NCI-H82 treated with DMSO at 0.1 percent for 48 hours (cell line): ENCODE measurements around the gene AGRN.
"Not testable (repeated sequence)": the region's sequence is repeated elsewhere in the genome, so short reads cannot be mapped to it uniquely, and the experiment has no call there.

Experiments
- DNase-seq: peaks from one replicate; lab custom pipeline; 2025; ENCODE audit not compliant: unreplicated experiment; lab: John Stamatoyannopoulos, UW

AGRN gene

GRCh38 chr1:1090424-1091343, 70.8 kb downstream of the AGRN start:
- no peak for DNase-seq

GRCh38 chr1:1091344-1092148, 71.6 kb downstream of the AGRN start:
- no peak for DNase-seq

- no peak for DNase-seq
Observed at GRCh38 chr1:1092149-1092855, 72.4 kb downstream of the AGRN start.

GRCh38 chr1:1092894-1093609, 73.1 kb downstream of the AGRN start:
- DNase-seq = no peak

- no peak for DNase-seq
Observed at GRCh38 chr1:1093610-1093943, 73.7 kb downstream of the AGRN start.

- no peak for DNase-seq
Observed at GRCh38 chr1:1094981-1095380, 75.1 kb downstream of the AGRN start.

- DNase-seq = not testable (repeated sequence)
Observed at GRCh38 chr1:1096136-1096535, 76.2 kb downstream of the AGRN start.

- DNase-seq = no peak
Observed at GRCh38 chr1:1098681-1099421, 78.9 kb downstream of the AGRN start.

- no peak for DNase-seq
Observed at GRCh38 chr1:1099506-1100183, 79.7 kb downstream of the AGRN start.

- DNase-seq = no peak
Observed at GRCh38 chr1:1100296-1100695, 80.4 kb downstream of the AGRN start.

- DNase-seq = no peak
Observed at GRCh38 chr1:1101503-1101902, 81.6 kb downstream of the AGRN start.

- not testable (repeated sequence) for DNase-seq
Observed at GRCh38 chr1:1104152-1104551, 84.2 kb downstream of the AGRN start.
